Activated T-helper 9 cell treated with anti-CD3 and anti-CD28 coated beads, Interleukin-2, amount 50 U/mL, for 16 hours (primary cell): ENCODE data around the gene ATMIN.
A peak's percentile ranks its signal among the peaks of the same experiment; 100 is the strongest.

ENCODE experiments used
- DNase-seq: peaks from one replicate; pipeline ENCODE4 v3.0.0-alpha.2; 2020; ENCODE audit warnings: low read depth

ATMIN gene

DNA sequence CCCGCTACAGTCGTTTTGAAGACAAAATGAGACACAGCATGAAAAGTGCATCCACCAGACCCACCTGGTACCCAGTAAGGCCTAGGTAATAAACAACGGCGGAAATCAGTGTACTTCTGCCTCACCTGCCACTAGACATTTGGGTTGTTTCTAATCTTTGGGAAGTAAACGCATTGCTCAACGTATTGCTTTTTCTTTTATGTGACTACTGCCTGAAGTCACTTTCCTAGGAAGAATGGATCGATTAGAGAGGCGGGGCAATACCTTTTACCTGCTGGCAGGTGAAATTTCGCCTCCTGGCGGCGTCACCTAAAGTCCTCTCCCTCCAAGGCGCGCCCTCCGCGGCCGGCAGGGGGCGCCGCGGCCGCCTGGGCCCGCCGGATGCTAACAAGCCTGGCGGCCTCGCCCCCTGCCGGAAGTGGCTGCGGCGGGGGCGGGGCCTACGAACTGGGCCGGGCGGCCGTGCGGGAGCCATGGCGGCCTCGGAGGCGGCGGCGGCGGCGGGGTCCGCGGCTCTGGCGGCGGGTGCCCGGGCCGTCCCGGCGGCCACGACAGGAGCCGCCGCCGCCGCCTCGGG, at the start of gene ATMIN:
Gene ATMIN (plus strand): TSS at position 445 of the 577 bp plus-strand sequence. CDS start 29 bp downstream, at position 474.
- DNase-seq: peak; percentile 86

DNA sequence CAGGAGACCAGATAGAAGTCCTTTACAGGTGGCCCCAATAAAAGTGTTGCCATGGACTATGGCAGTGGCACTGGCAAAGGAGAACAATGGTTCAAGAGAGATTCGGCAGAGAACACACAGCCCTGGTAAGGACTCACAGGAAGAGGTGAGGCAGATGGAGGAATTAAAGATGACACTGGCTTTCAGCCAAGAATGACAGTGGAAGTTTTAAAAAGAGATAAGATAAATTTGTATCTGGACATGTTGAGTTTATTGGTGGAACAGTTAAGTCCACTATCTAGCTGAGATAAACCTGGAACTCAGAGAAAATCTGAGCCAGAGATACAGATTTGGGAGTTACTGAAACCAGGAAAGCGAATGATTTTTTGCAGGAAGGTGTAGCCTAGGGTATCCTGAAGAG, 49.1 kb upstream of the ATMIN start:
- DNase-seq: no peak

DNA sequence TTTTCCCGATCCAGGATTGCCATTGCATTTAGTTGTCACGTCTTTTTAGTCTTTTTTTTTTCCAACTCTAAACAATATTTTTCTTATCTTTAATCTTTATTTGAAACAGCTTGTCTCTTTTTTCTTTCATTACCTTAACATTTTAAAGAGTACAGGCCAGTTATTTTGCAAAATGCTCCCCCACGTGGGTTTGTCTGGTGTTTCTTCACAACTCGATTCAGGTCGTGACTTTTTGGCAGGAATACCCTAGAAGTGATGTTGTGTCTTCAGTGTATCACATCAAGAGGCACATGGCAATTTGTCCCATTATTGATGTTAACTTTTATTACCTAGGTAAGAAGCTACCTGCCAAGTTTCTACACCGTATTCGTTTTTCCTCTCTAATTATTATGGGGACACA, 46.9 kb upstream of the ATMIN start:
- DNase-seq: no peak

GRCh38 chr16:80989801-80990200, 45.8 kb upstream of the ATMIN start:
- DNase-seq: no peak

DNA sequence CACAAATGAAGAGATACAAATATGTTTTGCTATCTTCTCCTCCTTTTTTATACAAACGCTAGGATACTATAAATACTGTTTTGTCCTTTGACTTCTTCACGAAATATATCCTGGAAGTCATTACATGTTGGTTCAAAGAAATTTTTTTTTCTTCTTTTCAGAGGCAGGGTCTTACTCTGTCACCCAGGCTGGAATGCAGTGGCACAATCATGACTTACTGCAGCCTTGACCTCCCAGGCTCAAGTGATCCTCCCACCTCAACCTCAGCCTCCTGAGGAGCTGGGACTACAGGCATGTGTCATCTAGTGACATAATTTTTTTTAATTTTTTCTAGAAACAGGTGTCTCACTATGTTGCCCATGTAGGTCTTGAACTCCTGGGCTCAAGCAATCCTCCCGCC, 45.1 kb upstream of the ATMIN start:
- no peak for DNase-seq

- DNase-seq: no peak
Observed at GRCh38 chr16:80990978-80991377, 44.7 kb upstream of the ATMIN start.

- DNase-seq: no peak
Observed at GRCh38 chr16:80991792-80992430, 43.7 kb upstream of the ATMIN start.

GRCh38 chr16:80992676-80993293, 42.9 kb upstream of the ATMIN start:
- DNase-seq: no peak

DNA sequence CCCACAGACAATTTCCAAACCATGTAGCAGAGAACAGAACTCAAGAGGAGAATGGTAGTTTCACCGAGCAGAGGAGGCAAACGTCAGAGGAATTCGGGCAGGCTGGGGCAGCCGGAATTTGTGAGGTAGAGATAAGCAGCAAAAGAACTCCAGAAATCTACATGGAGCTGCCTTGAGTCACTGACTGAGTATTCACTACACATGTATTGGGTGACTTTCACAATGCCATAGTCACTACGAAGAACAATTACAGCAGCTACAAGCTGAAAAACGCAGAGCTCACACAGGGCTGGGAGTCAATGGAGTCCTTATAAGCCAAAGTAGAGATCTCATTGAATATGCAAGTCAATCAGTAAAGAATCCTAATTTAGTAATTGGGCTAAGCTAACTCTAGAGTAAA, 42.3 kb upstream of the ATMIN start:
- no peak for DNase-seq

- no peak for DNase-seq
Observed at GRCh38 chr16:80993834-80994233, 41.8 kb upstream of the ATMIN start.

DNA sequence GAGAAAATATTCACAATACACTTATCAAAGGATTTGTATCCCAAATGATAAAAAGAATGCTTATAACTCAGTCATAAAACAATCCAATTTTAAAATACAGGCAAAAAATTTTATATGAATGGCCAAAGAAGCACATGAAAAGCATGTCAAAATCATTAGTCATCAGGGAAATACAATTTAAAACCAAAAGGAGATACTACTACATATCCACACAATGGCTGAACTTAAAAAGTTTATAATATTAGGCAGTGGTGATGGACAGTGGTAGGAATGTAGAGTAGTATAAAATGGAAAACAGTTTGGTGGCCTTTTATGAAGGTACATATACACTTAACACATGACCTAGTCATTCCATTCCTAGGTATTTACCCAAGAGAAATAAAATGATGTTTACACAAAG, 41.2 kb upstream of the ATMIN start:
- DNase-seq: no peak

GRCh38 chr16:80996688-80997138, 38.9 kb upstream of the ATMIN start:
- DNase-seq: no peak

DNA sequence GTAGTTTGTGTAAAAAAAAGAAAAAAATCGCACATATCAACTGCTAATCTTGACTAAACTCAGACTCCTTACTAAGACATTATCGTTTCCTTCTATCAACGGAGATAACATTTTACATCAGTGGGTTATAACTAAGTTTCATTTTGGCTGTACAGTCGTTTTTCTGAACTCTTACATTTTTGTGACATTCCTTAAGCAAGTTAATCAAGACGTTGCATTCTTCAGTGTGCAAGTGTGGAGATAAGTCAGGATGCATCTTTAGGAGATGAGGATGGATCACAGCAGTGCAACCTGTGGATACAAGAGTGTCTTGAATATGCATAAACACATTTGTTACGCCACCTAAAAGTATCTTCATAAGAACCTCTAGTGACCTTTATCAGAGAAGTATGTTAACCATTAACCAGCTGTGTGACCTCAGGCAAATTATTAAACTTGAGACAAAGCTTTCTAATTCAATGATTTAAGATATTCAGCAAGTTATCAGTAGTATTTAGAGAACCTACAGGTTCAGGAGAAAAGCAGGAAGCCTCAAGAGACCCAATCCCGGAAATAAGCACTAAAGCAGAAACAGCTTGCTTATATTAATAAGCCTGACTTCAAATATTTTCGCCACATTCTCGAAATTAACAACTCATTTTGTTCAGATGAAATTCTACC, 38.4 kb upstream of the ATMIN start:
- no peak for DNase-seq

DNA sequence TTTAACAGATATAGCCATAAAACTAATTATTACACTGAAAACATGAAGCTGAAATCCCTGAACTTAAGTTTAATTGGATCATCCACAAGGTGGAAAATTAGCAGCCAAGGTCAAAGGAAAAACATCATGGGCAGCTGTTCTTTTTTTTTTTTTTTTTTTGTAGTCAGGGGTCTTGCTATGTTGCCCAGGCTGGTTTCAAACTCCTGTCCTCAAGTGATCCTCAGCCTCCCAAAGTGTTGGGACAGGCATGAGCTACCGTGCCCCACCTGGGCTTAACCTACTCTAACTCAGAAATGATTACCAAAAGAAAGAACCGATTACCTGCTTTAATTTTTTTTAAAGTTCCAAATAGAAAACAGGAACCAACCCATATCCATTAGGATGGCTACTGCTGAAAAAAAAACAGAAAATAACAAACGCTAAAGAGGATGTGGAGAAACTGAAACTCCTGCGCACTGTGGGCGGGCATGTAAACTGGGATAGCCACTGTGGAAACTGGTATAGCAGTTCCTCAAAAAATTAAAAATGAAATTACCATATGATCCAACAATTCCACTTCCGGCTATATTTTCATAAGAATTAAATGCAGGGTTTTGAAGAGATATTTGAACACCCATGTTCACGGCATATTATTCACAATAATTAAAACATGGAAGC, 37.5 kb upstream of the ATMIN start:
- no peak for DNase-seq

GRCh38 chr16:81000873-81001272, 34.8 kb upstream of the ATMIN start:
- no peak for DNase-seq

DNA sequence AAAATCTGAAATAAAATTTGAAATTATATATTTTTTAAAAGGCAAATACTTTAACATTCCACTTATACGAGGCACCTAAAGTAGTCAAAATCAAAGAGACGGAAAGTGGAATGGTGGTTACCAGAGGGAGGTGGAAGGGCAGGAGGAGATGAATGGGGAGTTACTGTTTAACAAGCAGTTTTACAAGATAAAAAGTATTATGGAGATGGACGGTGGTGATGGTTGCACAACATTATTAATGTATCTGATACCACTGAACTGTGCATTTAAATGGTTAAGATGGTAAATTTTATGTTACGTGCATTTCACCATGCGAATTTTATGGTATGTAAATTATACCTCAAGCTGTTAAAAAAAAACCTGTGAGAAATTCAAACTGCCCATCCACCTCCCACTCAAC, 34.3 kb upstream of the ATMIN start:
- DNase-seq: no peak

DNA sequence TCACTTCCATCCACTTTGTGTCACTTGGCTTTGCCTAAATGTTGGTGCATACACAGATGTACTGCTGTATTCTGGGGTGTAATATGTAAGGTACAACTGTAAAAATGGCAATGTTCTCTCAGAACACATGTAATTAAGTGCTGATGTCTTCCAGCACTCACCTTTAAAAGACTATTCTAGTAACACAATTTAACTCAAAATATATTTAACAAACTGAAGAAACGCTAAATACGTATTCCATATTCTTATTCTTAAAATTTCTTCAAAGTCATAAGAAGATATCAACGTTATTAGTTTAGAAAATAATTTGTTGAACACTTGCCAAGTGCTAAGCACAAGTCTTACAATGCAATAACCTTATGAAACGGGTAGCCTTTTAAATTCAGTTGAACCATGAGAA, 32.6 kb upstream of the ATMIN start:
- DNase-seq: no peak

GRCh38 chr16:81003610-81004460, 31.8 kb upstream of the ATMIN start:
- no peak for DNase-seq

DNA sequence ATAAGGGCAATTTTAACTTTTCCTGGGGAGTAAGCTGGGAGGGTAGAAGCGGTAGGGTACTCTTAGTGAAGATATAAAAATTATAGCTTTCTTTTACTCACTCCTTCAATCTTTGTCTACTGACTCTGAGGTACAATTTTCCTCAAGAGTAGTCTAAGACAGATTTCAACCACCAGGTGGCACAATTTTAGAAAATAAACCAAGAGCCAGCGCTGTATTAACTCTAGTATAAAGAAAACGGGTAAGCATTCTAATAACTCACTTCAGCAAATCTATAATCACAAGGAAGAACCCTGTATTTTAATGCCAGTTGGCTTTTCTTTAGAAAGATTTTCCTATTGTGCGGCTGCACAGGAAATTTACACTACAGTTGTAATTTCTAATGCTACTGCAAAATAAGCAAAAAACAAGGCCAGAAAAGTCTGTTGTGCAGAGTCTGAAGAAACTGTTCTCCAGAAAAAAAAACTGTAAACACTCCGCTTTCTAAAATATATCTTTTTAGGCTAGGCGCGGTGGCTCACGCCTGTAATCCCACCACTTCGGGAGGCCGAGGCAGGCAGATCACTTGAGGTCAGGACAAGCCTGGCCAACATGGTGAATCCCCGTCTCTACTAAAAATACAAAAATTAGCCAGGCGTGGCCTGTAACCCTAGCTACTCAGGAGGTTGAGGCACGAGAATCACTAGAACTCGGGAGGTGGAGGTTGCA, 30.8 kb upstream of the ATMIN start:
- no peak for DNase-seq

DNA sequence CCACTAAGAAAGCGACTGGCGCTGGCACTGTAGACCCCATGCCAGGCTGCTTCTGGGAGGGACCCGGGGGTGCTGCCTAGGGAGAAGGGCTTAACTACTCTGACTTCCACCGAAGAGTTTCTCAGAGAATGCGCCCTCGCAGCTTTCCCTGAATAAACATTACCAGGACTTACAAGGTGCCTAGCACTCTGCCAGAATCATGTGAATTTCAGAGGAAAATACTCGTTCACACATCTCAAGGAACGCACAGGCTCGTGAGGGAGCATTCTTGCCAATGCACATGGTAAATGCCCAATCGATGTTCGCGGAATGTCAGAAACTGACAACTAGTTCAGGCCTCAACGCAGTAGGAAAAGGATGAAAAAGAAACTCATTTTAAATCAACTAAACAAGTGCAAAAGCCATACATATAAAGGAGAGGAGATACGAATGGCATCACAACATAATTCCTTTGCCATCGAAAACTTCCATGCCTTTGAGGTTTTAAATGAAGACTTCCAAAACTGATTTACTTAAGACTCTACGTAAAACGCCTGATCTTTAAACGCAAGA, 30.0 kb upstream of the ATMIN start:
- no peak for DNase-seq
